Psoas muscle (tissue), 8 donors: ENCODE measurements around the gene C1QTNF8. TPM values are rescaled to one million over a fixed set of nuclear protein-coding genes. Genes with fewer than 3 reads are reported as not detected.

Source experiments
- ATAC-seq, 4 donors: fragments of 200-7000 bp; cut with Tn5 transposase; one replicate each; pipeline ENCODE4 v1.9.1; 2020; ENCODE audit warnings: moderate library complexity in 3 of 4, mild to moderate bottlenecking in 2 of 4
- DNase-seq, 2 donors: peaks; one replicate each; pipeline ENCODE4 v3.0.0-alpha.2; 2020
- H3K27ac ChIP-seq: fragments of 200-600 bp; one replicate; pipeline ENCODE4 v1.8.0; 2022
- H3K27me3 ChIP-seq, 3 donors: fragments of 200-600 bp in 1 of 3; one replicate each; pipeline versions ENCODE4 v1.6.1 to v1.8.0; 2013 to 2022; ENCODE audit warnings: low read length in 2 of 3, mild to moderate bottlenecking in 2 of 3, moderate library complexity in 1 of 3; ENCODE audit not compliant: insufficient read depth in 3 of 3
- H3K36me3 ChIP-seq, 2 donors: fragments of 200-600 bp in 1 of 2; one replicate each; pipeline versions ENCODE4 v1.6.1 to v1.8.0; 2013 to 2022; ENCODE audit warnings: low read depth in 1 of 2, mild to moderate bottlenecking in 1 of 2, moderate library complexity in 1 of 2; ENCODE audit not compliant: insufficient read depth in 1 of 2
- H3K4me1 ChIP-seq: fragments of 200-600 bp; one replicate; pipeline ENCODE4 v1.8.0; 2022
- H3K4me3 ChIP-seq: fragments of 200-600 bp; one replicate; pipeline ENCODE4 v1.8.0; 2022; ENCODE audit warnings: mild to moderate bottlenecking
- H3K9me3 ChIP-seq: fragments of 200-600 bp; one replicate; pipeline ENCODE4 v1.8.0; 2022
- CTCF ChIP-seq: fragments of 200-600 bp; IDR thresholded peaks from one replicate; pipeline ENCODE4 v1.8.0; 2022; ENCODE audit warnings: antibody characterized with exemption
- WGBS, 3 donors: extraction: QIAGEN DNeasy Blood & Tissue Kit; methylation state at CpG; one replicate each; pipeline versions ENCODE4 v1.1.6 to v1.1.7; 2013; 5-methylcytosine and 5-hydroxymethylcytosine counted together
- intact Hi-C, 2 donors: fragments of 100-400 bp; cut with DNase I; formaldehyde crosslinking; loops; one replicate each; pipeline versions ENCODE4 v1.11.0 to v1.14.2; 2022
- polyA plus RNA-seq, 3 donors: library from polyadenylated mRNA; stranded (reverse); fragments of 200-250 nt; gene quantifications; one replicate each; pipeline ENCODE4 v1.2.3, GENCODE V29; 2013
- total RNA-seq, 4 donors: library from RNA; stranded (reverse); fragmentation: NEBNext Ultra II Directional in 2 of 4; extraction: Animal tissue kit (Norgen Biotek cat#: 25700) in 2 of 4; gene quantifications; one replicate each; pipeline versions ENCODE4 v1.2.1 to v1.2.4, GENCODE V29; 2021 to 2023
- donor health status: healthy with polysubstance abuse.
- donor health status: DM: no; HTN: no; CAD: no; lungs with moderate emphysema.
- donor health status: Bipolar disorder and iron deficiency.
- donor health status: healthy.
- donor health status: DM: yes; HTN: yes; CAD: no.
- donor health status: DM: no; HTN: no; CAD: no.
- donor health status: DM: no; HTN: no; CAD: no.
- donor health status: DM: yes; HTN: yes; CAD: no.

C1QTNF8 gene
- total and polyA plus RNA-seq, 7 donors = not detected

- Histone ChIP-seq H3K27ac (no peak overlapping the region), H3K36me3 (no peaks in the 10 kb centered on the region), H3K4me3 (no peak overlapping the region), H3K4me1 (no peaks in the 10 kb centered on the region), H3K27me3 (peaks cover 0 to 80% (median 25%) of the 10 kb centered on the region in 3 donors), H3K9me3 (no peaks in the 10 kb centered on the region)
- DNase-seq (no peak), ATAC-seq (no peak)
- intact Hi-C loops = no loop called here
- 54 to 69% (median 64%) methylated on average over 15 to 16 of the region's 16 CpGs for WGBS, 3 donors
- TF ChIP-seq CTCF = no peak
These were observed 48.2 kb downstream of the C1QTNF8 start for GRCh38 chr16:1047801-1048200.

GRCh38 chr16:1047123-1047522 is 48.9 kb downstream of the C1QTNF8 start:
- 58 to 65% (median 61%) methylated on average over 9 of the region's 9 CpGs for WGBS, 3 donors
- TF ChIP-seq CTCF = no peak
- H3K27ac ChIP-seq = no peak overlapping the region
- intact Hi-C loops = no loop called here
- no peak for ATAC-seq
- DNase-seq = no peak
- H3K4me3 ChIP-seq = no peak overlapping the region
- no peaks in the 10 kb centered on the region for H3K9me3 ChIP-seq
- H3K27me3 ChIP-seq = peaks cover 0 to 80% (median 31%) of the 10 kb centered on the region in 3 donors
- H3K36me3 ChIP-seq = no peaks in the 10 kb centered on the region
- no peaks in the 10 kb centered on the region for H3K4me1 ChIP-seq

- no peaks in the 10 kb centered on the region for H3K9me3 ChIP-seq
- H3K27me3 ChIP-seq = peaks cover 0 to 80% (median 33%) of the 10 kb centered on the region in 3 donors
- DNase-seq = no peak
- no peaks in the 10 kb centered on the region for H3K4me1 ChIP-seq
- 25 to 38% (median 33%) methylated on average over 43 to 49 of the region's 49 CpGs for WGBS, 3 donors
- no peak overlapping the region for H3K4me3 ChIP-seq
- H3K36me3 ChIP-seq = no peaks in the 10 kb centered on the region
- intact Hi-C loops = no loop called here
- TF ChIP-seq CTCF = no peak
- no peak for ATAC-seq
- H3K27ac ChIP-seq = no peak overlapping the region
These were observed 49.8 kb downstream of the C1QTNF8 start for GRCh38 chr16:1045993-1046911.

GRCh38 chr16:1045310-1045992 is 50.6 kb downstream of the C1QTNF8 start:
- Histone ChIP-seq H3K4me3 (no peak overlapping the region), H3K27ac (no peak overlapping the region), H3K27me3 (peaks cover 0 to 72% (median 35%) of the 10 kb centered on the region in 3 donors), H3K4me1 (no peaks in the 10 kb centered on the region), H3K36me3 (no peaks in the 10 kb centered on the region), H3K9me3 (no peaks in the 10 kb centered on the region)
- 15 to 21% (median 20%) methylated on average over 34 to 38 of the region's 38 CpGs for WGBS, 3 donors
- DNase-seq (no peak), ATAC-seq (peak in 2 of 4 donors; percentile 6 to 23)
- TF ChIP-seq CTCF = no peak
- intact Hi-C loops = no loop called here
